ENCODE results near the gene TRIML2.

- TF ChIP-seq EZH2 (IDR thresholded peaks at IDR 0.05; ENCODE audit: borderline replicate concordance, insufficient read depth, low read length, poor library complexity, severe bottlenecking) (no peak), CTCF (IDR thresholded peaks at IDR 0.05; ENCODE audit: poor library complexity, severe bottlenecking) (no peak), TAF1 (IDR thresholded peaks at IDR 0.05; ENCODE audit: low read depth) (no peak), MXI1 (conservative IDR thresholded peaks at IDR 0.05; ENCODE audit: poor library complexity, severe bottlenecking) (no peak)
These were observed 3.8 kb upstream of the TRIML2 start for GRCh38 chr4:188113156-188113555.

All from neural cell (in vitro differentiated cells).